OCI-LY3 (cell line): ENCODE results near the gene ACY1.

Experiments used
- H2AFZ ChIP-seq: fragments of 200-600, 300-600 bp; shearing (Covaris generic); 2 replicates; pipeline ENCODE4 v1.6.0; 2014; ENCODE audit warnings: antibody characterized with exemption, low read depth, low read length
- H3K27ac ChIP-seq: fragments of 200-600, 300-600 bp; sonication (generic); 2 replicates; pipeline ENCODE4 v1.5.1; 2014; ENCODE audit warnings: mild to moderate bottlenecking, low read length, moderate library complexity, mixed read lengths
- H3K27me3 ChIP-seq: fragments of 200-600, 300-600 bp; sonication (generic); 2 replicates; pipeline ENCODE4 v1.6.1; 2014; ENCODE audit warnings: low read depth, low read length, mixed read lengths
- H3K36me3 ChIP-seq: fragments of 200-600, 300-600 bp; sonication (generic); replicated peaks from 2 replicates; pipeline ENCODE3; 2014; ENCODE audit warnings: low read depth, low read length, mixed read lengths
- H3K4me1 ChIP-seq: fragments of 300-600, 200-600 bp; sonication (generic); 2 replicates; pipeline ENCODE4 v1.6.1; 2014; ENCODE audit warnings: low read length, mixed read lengths
- H3K4me2 ChIP-seq: fragments of 200-600, 300-600 bp; sonication (generic); 2 replicates; pipeline ENCODE4 v1.6.1; 2014; ENCODE audit warnings: low read length, mixed read lengths
- H3K4me3 ChIP-seq: fragments of 300-600, 200-600 bp; sonication (generic); 2 replicates; pipeline ENCODE4 v1.5.1; 2014; ENCODE audit warnings: antibody characterized with exemption, mild to moderate bottlenecking, low read length, moderate library complexity
- H3K79me2 ChIP-seq: fragments of 300-600, 200-600 bp; shearing (Covaris generic); 2 replicates; pipeline ENCODE4 v1.6.1; 2014; ENCODE audit warnings: mild to moderate bottlenecking, low read length, mixed read lengths
- H3K9ac ChIP-seq: fragments of 300-600, 200-600 bp; shearing (Covaris generic); 2 replicates; pipeline ENCODE4 v1.6.0; 2014; ENCODE audit warnings: mild to moderate bottlenecking, low read length, moderate library complexity
- H3K9me3 ChIP-seq: fragments of 200-600, 300-600 bp; shearing (Covaris generic); 2 replicates; pipeline ENCODE4 v1.6.1; 2014; ENCODE audit warnings: low read length, mixed read lengths; ENCODE audit not compliant: insufficient read depth
- H4K20me1 ChIP-seq: fragments of 200-600, 300-600 bp; sonication (generic); 2 replicates; pipeline ENCODE4 v1.6.1; 2016; ENCODE audit warnings: low read length, mixed read lengths; ENCODE audit not compliant: insufficient read depth
- EZH2phosphoT487 ChIP-seq: fragments of 200-600 bp; shearing (Covaris generic); IDR thresholded peaks from 2 replicates; pipeline ENCODE4 v1.6.1; 2018; ENCODE audit warnings: antibody characterized with exemption, mixed run types, low read depth
- TF ChIP-seq, protein P1 (sequence below): fragments of 200-600, 300-600 bp; sonication (generic); IDR thresholded peaks from 2 replicates; pipeline ENCODE4 v1.5.1; 2014; ENCODE audit warnings: antibody characterized with exemption, low read length, low read depth

Gene ACY1

DNA sequence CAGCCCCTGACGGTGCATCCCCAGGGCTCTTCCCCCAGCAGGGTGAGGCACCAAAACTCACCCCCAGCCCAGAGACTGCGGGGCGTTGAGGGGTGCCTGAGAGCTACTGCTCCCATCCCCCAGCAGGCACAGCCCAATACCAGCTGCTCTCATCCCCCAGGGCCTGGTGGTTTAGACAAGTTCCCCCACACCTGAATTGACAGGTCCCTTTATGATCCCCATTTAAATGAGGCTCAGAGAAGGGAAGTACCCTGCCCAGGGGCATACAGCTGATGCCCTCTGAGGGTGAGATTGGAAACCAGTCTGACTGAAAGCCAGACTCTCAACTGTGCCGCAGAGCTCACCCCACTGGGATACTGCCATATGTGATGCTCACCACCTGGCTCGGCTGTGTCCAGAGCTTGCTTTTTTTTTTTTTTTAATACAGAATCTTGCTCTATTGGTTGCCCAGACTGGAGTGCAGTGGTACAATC is 52.9 kb downstream of the ACY1 start:
- peak overlapping the region; percentile 6 for H3K4me3 ChIP-seq
- H3K4me1 ChIP-seq = peaks cover 35% of the 10 kb centered on the region
- no peaks in the 10 kb centered on the region for H3K79me2 ChIP-seq
- H2AFZ ChIP-seq = no peak overlapping the region
- H3K4me2 ChIP-seq = peak overlapping the region; percentile 52
- TF ChIP-seq, protein P1, sequence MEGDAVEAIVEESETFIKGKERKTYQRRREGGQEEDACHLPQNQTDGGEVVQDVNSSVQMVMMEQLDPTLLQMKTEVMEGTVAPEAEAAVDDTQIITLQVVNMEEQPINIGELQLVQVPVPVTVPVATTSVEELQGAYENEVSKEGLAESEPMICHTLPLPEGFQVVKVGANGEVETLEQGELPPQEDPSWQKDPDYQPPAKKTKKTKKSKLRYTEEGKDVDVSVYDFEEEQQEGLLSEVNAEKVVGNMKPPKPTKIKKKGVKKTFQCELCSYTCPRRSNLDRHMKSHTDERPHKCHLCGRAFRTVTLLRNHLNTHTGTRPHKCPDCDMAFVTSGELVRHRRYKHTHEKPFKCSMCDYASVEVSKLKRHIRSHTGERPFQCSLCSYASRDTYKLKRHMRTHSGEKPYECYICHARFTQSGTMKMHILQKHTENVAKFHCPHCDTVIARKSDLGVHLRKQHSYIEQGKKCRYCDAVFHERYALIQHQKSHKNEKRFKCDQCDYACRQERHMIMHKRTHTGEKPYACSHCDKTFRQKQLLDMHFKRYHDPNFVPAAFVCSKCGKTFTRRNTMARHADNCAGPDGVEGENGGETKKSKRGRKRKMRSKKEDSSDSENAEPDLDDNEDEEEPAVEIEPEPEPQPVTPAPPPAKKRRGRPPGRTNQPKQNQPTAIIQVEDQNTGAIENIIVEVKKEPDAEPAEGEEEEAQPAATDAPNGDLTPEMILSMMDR = no peak
- 0 out of 2 replicates have a peak, but pooled peaks have one; percentile 28 for TF ChIP-seq EZH2phosphoT487
- H4K20me1 ChIP-seq = no peaks in the 10 kb centered on the region
- H3K27ac ChIP-seq = no peak overlapping the region
- peak overlapping the region; percentile 1; the same call in 1 of the 2 replicates for H3K9ac ChIP-seq
- H3K36me3 ChIP-seq = no peaks in the 10 kb centered on the region
- H3K27me3 ChIP-seq = peaks cover 31% of the 10 kb centered on the region
- H3K9me3 ChIP-seq = no peaks in the 10 kb centered on the region

DNA sequence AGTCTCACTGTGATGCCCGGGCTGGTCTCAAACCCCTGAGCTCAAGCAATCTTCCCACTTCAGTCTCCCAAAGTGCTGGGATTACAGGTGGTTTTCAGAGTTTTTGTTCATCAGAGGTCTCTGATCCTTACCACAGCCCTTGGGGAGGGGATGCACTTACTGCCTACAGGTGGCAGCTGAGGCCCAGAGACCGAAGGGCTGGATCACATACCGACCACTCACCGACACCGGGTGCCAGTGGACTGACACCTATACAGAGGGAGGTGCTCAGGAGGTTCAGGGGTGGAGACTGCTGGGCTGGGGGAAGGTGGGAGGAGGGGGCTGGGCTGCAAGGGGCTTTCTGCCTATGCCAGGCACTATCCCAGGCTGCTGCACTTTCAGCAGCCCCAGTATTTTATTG is 53.5 kb downstream of the ACY1 start:
- H3K79me2 ChIP-seq = no peaks in the 10 kb centered on the region
- no peaks in the 10 kb centered on the region for H4K20me1 ChIP-seq
- no peak overlapping the region for H2AFZ ChIP-seq
- TF ChIP-seq, protein P1 = peak; percentile 39
- TF ChIP-seq EZH2phosphoT487 = no peak
- H3K9me3 ChIP-seq = no peaks in the 10 kb centered on the region
- no peak overlapping the region for H3K9ac ChIP-seq
- H3K36me3 ChIP-seq = no peaks in the 10 kb centered on the region
- peak overlapping the region; percentile 52 for H3K4me2 ChIP-seq
- H3K27me3 ChIP-seq = peaks cover 37% of the 10 kb centered on the region
- peaks cover 35% of the 10 kb centered on the region for H3K4me1 ChIP-seq
- peak overlapping the region; percentile 6 for H3K4me3 ChIP-seq
- no peak overlapping the region for H3K27ac ChIP-seq

DNA sequence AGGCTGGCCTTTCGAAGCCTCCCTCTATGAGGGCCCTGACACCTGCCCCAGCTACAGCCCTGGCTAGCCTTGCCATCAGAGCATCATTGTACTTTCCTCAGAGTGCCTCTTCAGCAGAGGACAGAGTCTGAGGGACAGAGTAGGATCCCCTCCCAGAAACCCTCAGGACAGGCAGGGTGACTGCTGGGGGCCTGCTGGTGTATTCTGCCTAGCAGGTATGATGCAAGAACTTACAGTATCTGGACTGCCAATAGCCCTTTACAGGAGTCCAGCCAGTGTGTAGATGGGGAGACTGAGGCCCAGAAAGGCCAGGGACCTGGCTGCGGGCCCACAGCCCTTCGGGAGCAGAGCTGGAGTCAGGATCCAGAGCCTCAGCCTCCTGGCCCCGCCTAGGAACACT is 54.0 kb downstream of the ACY1 start:
- H3K36me3 ChIP-seq = no peaks in the 10 kb centered on the region
- peak overlapping the region; percentile 52 for H3K4me2 ChIP-seq
- no peaks in the 10 kb centered on the region for H3K79me2 ChIP-seq
- peaks cover 35% of the 10 kb centered on the region for H3K4me1 ChIP-seq
- H3K9me3 ChIP-seq = no peaks in the 10 kb centered on the region
- H4K20me1 ChIP-seq = no peaks in the 10 kb centered on the region
- no peak overlapping the region for H3K27ac ChIP-seq
- no peak overlapping the region for H3K4me3 ChIP-seq
- H2AFZ ChIP-seq = no peak overlapping the region
- H3K9ac ChIP-seq = no peak overlapping the region
- H3K27me3 ChIP-seq = peaks cover 40% of the 10 kb centered on the region
- TF ChIP-seq, protein P1 = no peak
- TF ChIP-seq EZH2phosphoT487 = no peak

DNA sequence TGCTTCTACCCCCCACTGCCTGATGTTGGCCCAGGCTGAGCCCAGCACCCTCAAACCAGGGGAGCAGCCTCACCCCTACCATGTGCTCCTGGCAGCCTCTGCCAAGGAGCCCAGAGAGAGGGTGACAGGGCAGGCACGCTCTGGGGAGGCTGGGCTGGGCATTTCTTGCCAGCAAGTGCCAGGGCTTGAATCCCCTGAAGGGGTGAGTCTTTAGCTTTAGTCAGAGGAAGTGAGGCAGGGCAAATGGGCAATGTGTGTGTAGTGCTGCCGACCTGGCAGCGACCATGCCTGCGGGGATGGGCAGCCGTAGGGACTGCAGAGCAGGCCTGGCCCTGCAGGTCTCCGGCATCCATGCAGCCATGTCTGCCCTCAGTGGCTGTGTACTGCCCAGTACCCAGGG is 54.9 kb downstream of the ACY1 start:
- no peak overlapping the region for H3K9ac ChIP-seq
- no peak overlapping the region for H3K27ac ChIP-seq
- H3K9me3 ChIP-seq = no peaks in the 10 kb centered on the region
- no peak overlapping the region for H2AFZ ChIP-seq
- peaks cover 41% of the 10 kb centered on the region for H3K27me3 ChIP-seq
- H3K4me2 ChIP-seq = no peak overlapping the region
- no peaks in the 10 kb centered on the region for H3K36me3 ChIP-seq
- H3K4me1 ChIP-seq = peaks cover 35% of the 10 kb centered on the region
- no peaks in the 10 kb centered on the region for H3K79me2 ChIP-seq
- no peak overlapping the region for H3K4me3 ChIP-seq
- no peak for TF ChIP-seq EZH2phosphoT487
- TF ChIP-seq, protein P1 = no peak
- no peaks in the 10 kb centered on the region for H4K20me1 ChIP-seq
